ENCODE results near the gene MOB2.

- TF ChIP-seq CTCF (IDR thresholded peaks at IDR 0.05; ENCODE audit: borderline replicate concordance, extremely low read depth, low read length, poor library complexity, severe bottlenecking), result no peak
- TF ChIP-seq EZH2 (IDR thresholded peaks at IDR 0.05; ENCODE audit: borderline replicate concordance, low read depth, low read length, severe bottlenecking), result no peak
Measured at GRCh38 chr11:1503708-1504104, 17.1 kb upstream of the MOB2 start.

Data from DND-41 (cell line).